Left lung (tissue), 10 donors: ENCODE results near the gene FBXO33. TPM values are rescaled to one million over a fixed set of nuclear protein-coding genes. Genes with fewer than 3 reads are reported as not detected.

Experiments
- ATAC-seq: fragments of 200-7000 bp; cut with Tn5 transposase; one replicate; pipeline ENCODE4 v1.9.1; 2020; ENCODE audit warnings: moderate library complexity
- DNase-seq, 4 donors: peaks; one replicate each; pipeline ENCODE4 v3.0.0-alpha.2; 2013 to 2020
- H3K27ac ChIP-seq, 2 donors: fragments of 200-600 bp; sonication (generic) in 1 of 2; one replicate each; pipeline versions ENCODE4 v1.5.0 to v1.8.0; 2020 to 2021
- H3K27me3 ChIP-seq, 2 donors: fragments of 200-600 bp; sonication (generic) in 1 of 2; one replicate each; pipeline versions ENCODE4 v1.5.0 to v1.8.0; 2020 to 2021
- H3K36me3 ChIP-seq, 2 donors: fragments of 200-600 bp; sonication (generic) in 1 of 2; one replicate each; pipeline versions ENCODE4 v1.5.0 to v1.8.0; 2020 to 2021
- H3K4me1 ChIP-seq, 2 donors: fragments of 200-600 bp; one replicate each; pipeline ENCODE4 v1.8.0; 2021
- H3K4me3 ChIP-seq, 2 donors: fragments of 200-600 bp; sonication (generic) in 1 of 2; one replicate each; pipeline versions ENCODE4 v1.5.0 to v1.8.0; 2020 to 2021; ENCODE audit warnings: mild to moderate bottlenecking in 1 of 2
- H3K9me3 ChIP-seq, 2 donors: fragments of 200-600 bp; sonication (generic) in 1 of 2; one replicate each; pipeline versions ENCODE4 v1.5.0 to v1.8.0; 2020 to 2021
- intact Hi-C, 2 donors: fragments of 100-400 bp; cut with DNase I; formaldehyde crosslinking; loops; one replicate each; pipeline versions ENCODE4 v1.11.2 to v1.14.2; 2022
- polyA plus RNA-seq, 6 donors: library from polyadenylated mRNA; unstranded; fragments of 120-200 nt; gene quantifications; one replicate each; pipeline ENCODE4 v1.2.1, GENCODE V29; 2013; ENCODE audit not compliant: insufficient read length in 6 of 6
- total RNA-seq, 2 donors: library from RNA; stranded (reverse); fragmentation: NEBNext Ultra II Directional; extraction: Animal tissue kit (Norgen Biotek cat#: 25700); gene quantifications; one replicate each; pipeline ENCODE4 v1.2.1, GENCODE V29; 2021
- TF ChIP-seq, protein P1 (sequence below), 2 donors: fragments of 200-600 bp; sonication (generic) in 1 of 2; IDR thresholded peaks; one replicate each; pipeline versions ENCODE4 v1.5.0 to v1.8.0; 2021; ENCODE audit warnings: antibody characterized with exemption in 2 of 2
- donor health status: DM: no; HTN: yes; CAD: no.
- donor health status: DM: no; HTN: no; CAD: no.

FBXO33 gene
- total and polyA plus RNA-seq, 8 donors, result 8.2 to 13.7 (median 9.3) TPM

DNA sequence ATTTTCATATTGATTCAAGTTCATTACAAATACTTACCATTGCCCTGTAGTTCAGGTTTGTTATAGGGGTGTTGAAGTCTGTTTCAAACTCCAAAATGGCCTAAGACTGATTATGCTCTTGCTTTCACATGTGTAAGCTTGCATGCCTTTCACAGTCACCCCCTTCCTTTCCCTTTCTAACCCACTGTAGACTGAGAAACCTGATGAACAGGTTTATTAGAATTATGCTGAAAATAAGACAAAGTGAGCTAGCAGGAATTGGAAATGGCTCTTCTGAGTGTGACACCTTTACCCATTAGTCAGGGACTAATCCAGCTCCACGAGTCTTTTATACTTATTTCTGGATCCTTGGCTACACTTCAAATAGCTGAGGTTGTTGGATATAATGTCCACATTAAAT, 38.9 kb downstream of the FBXO33 start:
- TF ChIP-seq, protein P1, sequence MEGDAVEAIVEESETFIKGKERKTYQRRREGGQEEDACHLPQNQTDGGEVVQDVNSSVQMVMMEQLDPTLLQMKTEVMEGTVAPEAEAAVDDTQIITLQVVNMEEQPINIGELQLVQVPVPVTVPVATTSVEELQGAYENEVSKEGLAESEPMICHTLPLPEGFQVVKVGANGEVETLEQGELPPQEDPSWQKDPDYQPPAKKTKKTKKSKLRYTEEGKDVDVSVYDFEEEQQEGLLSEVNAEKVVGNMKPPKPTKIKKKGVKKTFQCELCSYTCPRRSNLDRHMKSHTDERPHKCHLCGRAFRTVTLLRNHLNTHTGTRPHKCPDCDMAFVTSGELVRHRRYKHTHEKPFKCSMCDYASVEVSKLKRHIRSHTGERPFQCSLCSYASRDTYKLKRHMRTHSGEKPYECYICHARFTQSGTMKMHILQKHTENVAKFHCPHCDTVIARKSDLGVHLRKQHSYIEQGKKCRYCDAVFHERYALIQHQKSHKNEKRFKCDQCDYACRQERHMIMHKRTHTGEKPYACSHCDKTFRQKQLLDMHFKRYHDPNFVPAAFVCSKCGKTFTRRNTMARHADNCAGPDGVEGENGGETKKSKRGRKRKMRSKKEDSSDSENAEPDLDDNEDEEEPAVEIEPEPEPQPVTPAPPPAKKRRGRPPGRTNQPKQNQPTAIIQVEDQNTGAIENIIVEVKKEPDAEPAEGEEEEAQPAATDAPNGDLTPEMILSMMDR (IDR thresholded peaks at IDR 0.05), result no peak
- DNase-seq (peak in 1 of 4 donors; percentile 35), ATAC-seq (no peak)
- H3K9me3 ChIP-seq, result no peaks in the 10 kb centered on the region
- no peaks in the 10 kb centered on the region for H3K4me1 ChIP-seq
- intact Hi-C loops, result no loop called here
- peaks cover 0 to 6% of the 10 kb centered on the region in 2 donors for H3K36me3 ChIP-seq
- no peak overlapping the region for H3K27ac ChIP-seq
- H3K4me3 ChIP-seq, result no peak overlapping the region
- H3K27me3 ChIP-seq, result no peaks in the 10 kb centered on the region

GRCh38 chr14:39384177-39384576, 48.1 kb downstream of the FBXO33 start:
- Histone ChIP-seq H3K4me3 (no peak overlapping the region), H3K9me3 (no peaks in the 10 kb centered on the region), H3K27ac (no peak overlapping the region), H3K36me3 (peaks cover 0 to 3% of the 10 kb centered on the region in 2 donors), H3K4me1 (no peaks in the 10 kb centered on the region), H3K27me3 (no peaks in the 10 kb centered on the region)
- ATAC-seq, result no peak
- DNase-seq, result no peak
- intact Hi-C loops, result no loop called here
- TF ChIP-seq, protein P1 (IDR thresholded peaks at IDR 0.05), result no peak

GRCh38 chr14:39383741-39384140, 48.5 kb downstream of the FBXO33 start:
- Histone ChIP-seq H3K4me3 (no peak overlapping the region), H3K36me3 (peaks cover 0 to 3% of the 10 kb centered on the region in 2 donors), H3K27ac (no peak overlapping the region), H3K9me3 (no peaks in the 10 kb centered on the region), H3K4me1 (no peaks in the 10 kb centered on the region), H3K27me3 (no peaks in the 10 kb centered on the region)
- intact Hi-C loops, result no loop called here
- ATAC-seq (no peak), DNase-seq (no peak)
- TF ChIP-seq, protein P1 (IDR thresholded peaks at IDR 0.05), result no peak

DNA sequence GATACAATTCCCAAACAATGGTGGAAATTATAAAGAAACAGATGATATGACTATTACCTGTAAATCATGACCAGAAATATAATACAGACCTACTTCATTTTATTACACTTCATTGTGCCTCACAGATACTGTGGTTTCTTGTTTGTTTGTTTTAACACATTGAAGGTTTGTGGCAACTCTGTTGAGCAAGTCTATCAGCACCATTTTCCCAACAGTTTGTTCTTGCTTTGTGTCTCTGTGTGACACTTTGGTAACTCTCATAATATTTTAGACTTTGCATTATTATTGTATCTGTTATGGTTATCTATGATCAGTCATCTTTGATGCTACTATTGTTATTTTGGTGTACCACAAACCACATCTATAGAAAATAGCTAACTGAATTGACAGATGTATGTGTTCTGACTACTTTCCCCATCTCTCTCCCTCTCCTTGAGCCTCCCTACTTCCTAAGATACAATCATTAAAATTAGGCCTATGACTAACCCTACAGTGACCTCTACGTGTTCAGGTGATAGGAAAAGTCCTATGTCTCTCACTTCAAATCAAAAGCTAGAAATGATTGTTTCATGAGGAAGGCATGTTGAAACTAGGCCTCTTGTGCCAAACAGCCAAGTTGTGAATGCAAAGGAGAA, 49.1 kb downstream of the FBXO33 start:
- Histone ChIP-seq H3K36me3 (peaks cover 0 to 3% of the 10 kb centered on the region in 2 donors), H3K9me3 (no peaks in the 10 kb centered on the region), H3K4me1 (no peaks in the 10 kb centered on the region), H3K27me3 (no peaks in the 10 kb centered on the region), H3K27ac (no peak overlapping the region), H3K4me3 (no peak overlapping the region)
- intact Hi-C loops, result no loop called here
- DNase-seq (no peak), ATAC-seq (no peak)
- TF ChIP-seq, protein P1 (IDR thresholded peaks at IDR 0.05), result no peak

DNA sequence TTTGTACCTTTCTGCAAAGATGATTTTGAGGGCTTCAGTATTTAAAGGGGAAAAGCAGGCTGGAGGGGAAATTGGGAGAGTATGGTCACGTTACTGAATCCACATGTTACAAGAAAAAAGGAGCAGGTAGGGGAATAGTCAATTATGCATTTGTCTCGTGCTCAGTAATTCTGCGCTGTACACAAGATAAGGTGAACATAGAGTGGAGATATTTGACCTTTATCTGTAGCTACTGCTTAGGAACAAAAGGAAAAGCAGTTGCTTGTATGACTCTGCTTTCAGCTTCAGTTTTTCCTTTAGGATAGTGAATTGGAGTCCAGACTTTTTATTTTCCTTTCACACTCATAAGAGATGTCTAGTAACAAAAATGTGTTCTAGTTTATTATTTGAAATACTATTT, 49.8 kb downstream of the FBXO33 start:
- Histone ChIP-seq H3K4me1 (no peaks in the 10 kb centered on the region), H3K9me3 (no peaks in the 10 kb centered on the region), H3K4me3 (no peak overlapping the region), H3K27ac (no peak overlapping the region), H3K27me3 (no peaks in the 10 kb centered on the region), H3K36me3 (peaks cover 0 to 3% of the 10 kb centered on the region in 2 donors)
- TF ChIP-seq, protein P1 (IDR thresholded peaks at IDR 0.05), result no peak
- ATAC-seq (no peak), DNase-seq (no peak)
- intact Hi-C loops, result no loop called here
